ENCODE measurements around the gene CDC42BPA.

CDC42BPA gene

DNA sequence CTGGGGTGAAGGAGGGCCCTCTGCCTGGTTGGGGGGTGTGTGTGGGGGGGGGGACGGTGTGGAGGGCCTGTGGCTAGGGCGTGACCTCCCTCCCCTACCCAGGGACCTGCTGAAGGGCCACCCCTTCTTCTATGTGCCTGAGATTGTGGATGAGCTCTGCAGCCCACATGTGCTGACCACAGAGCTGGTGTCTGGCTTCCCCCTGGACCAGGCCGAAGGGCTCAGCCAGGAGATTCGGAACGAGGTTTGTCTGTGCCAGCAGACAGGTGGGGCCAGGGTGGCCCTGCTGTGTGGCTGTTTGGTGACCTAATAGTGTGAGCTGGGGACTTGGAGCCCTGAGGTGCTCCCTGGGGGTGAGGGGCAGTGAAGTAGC is 334.3 kb downstream of the CDC42BPA start:
- in situ Hi-C loops (cut with HindIII; ENCODE audit: low sequenced_read_pairs) = no loop called here

DNA sequence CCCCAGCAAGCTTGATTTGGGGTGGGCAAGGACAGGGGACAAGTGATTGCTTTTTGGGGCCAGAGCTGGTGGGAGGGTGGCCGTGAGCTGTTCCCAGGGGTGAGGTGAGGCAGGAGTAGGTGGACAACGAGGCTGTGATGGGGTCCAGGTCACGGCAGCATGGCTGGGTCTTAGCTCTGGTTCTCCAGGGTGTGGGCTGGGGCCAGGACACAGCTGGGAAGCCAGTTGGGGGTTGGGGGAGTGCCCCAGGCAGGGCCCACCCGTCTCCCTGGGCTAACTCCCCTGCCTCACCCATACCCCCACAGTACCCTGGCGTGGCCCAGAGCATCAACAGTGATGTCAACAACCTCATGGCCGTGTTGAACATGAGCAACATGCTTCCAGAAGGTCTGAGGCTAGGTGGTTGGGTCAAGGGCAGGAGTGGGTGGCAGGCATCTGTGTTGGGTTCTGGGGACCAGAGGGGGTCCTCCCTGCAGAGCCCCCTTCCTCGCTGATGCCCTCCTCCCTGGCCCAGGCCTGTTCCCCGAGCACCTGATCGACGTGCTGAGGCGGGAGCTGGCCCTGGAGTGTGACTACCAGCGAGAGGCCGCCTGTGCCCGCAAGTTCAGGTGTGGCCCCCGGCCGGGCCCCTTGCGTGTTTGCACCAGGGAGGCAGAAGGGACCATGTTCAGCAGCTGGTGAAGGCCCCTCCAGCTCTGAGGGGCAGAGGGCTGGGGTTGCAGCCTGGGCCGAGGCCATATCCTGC is 334.9 kb downstream of the CDC42BPA start:
- in situ Hi-C loops (cut with HindIII; ENCODE audit: low sequenced_read_pairs) = no loop called here

DNA sequence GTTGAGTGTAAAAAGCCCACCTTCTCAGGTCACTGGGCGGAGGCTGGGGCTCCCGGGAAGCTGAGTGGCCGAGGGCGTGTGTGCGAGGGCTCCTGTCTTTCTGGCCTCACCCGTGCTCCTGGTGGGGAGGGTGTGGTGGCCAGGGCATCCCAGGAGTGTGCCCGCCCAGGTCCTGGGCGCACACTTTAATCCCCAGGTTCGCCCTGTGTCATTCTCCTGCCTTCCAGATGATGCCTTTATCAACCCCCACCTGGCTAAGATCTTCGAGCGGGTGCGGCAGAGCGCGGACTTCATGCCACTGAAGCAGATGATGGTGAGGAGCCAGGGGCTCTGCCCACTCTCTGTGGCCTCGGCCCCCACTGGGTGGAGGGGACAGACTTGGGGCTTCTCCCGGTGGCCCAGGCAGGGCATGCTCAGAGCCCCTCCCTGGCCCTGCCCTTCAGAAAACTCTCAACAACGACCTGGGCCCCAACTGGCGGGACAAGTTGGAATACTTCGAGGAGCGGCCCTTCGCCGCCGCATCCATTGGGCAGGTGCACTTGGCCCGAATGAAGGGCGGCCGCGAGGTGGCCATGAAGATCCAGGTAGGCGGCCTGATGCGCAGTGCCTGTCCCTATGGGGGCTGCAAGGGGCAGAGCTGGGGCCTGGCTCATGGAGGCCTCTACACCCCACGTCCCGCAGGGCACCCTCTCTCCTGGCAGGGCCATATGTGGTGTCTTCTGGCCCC is 335.7 kb downstream of the CDC42BPA start:
- in situ Hi-C loops (cut with HindIII; ENCODE audit: low sequenced_read_pairs) = no loop called here

DNA sequence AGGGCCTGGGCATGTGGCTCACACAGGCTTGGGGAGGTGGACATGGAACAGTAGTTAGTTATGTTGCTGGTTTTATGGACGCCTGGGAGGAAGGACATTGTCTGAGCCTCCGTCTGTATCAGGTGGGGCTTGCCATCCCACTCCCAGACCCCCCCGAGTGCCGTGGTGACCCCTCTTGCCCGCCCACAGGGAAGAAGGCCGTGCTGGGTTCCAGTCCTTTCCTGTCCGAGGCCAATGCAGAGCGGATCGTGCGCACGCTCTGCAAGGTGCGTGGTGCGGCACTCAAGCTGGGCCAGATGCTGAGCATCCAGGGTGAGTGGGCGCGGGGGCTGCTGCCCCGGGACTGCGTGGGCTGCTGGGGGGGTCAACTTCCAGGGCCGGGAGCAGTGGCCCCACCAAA is 336.5 kb downstream of the CDC42BPA start:
- in situ Hi-C loops (cut with HindIII; ENCODE audit: low sequenced_read_pairs) = no loop called here

DNA sequence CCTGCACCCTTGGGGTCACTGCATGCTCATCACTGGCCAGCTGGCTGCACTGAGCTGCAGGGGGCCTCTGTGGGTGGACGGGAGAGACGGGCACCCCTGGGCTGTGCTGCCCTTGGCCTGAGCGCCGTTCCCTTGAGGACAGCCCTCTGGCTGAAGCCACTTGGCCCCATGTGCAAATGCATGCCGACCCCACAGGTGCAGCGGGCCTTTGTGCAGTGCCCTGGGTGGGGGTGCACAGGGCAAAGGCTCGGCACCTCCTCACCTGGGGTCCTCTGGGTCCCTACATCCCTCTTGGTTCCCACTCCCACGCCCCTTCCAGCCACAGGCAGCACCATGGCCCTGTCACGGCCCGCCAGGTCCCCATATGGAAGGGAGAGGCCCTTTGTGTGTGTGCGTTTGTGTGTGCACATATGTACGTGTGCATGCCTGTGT is 336.9 kb downstream of the CDC42BPA start:
- in situ Hi-C loops (cut with HindIII; ENCODE audit: low sequenced_read_pairs) = no loop called here

DNA sequence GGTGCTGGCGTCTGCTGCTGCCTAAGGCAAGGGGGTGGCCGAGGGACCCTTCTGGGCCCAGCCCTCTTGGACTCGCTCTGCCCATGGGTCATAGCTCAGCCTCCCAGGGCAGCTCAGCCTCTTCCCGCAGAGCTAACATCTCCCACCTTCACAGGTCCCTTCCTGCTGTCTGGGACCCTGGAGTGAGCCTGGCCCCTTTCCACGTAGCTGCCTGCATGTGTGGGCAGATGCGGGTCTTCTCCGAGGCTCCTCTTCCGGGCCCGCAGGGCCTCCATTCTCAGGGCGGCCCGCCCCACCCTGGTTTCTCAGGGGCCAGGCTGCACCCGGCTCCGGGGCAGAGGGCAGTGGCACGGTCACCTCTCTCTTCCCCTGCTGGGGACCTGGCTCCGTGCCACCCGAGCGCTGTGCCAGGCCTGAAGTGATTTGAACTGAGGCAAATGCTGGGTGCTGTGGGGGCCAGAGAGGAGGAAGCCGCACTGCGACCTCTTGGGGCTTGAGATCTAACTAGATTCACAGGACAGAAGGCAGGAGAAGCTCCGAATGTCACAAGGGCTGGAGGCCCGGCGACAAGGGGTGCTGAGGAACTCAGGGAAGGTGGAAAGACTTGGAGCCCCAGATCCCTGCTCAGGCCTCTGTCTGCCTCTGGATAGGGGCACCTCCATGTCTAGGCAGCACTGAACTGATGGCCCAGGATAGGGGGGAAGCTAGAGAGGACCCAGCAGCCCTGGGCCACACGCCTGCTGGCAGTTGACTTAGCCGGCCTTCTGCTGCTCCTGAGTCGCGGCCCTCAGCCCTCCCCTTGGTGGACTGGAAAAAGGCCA is 337.5 kb downstream of the CDC42BPA start:
- in situ Hi-C loops (cut with HindIII; ENCODE audit: low sequenced_read_pairs) = no loop called here

DNA sequence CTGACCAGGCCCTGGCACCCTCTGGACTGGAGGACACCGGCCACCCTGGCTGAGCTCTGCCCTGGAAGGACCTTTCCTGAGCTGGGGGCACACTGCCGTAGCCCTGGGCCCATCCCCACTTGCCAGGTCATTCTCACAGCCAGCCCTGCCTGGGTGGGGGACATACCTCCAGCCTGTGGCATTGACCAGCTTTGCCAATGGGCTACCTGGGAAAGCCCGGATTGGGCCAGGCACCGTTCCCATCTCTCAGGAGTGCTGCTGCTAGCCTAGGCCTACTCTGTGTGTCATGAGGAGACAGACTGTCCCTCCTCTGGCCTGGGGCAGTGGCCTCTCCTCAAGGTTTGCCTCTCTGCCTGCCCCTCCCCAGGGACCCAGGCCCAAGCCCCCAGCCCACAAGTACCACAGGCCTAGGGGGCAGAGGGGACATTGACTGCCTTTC is 338.2 kb downstream of the CDC42BPA start:
- in situ Hi-C loops (cut with HindIII; ENCODE audit: low sequenced_read_pairs) = no loop called here

DNA sequence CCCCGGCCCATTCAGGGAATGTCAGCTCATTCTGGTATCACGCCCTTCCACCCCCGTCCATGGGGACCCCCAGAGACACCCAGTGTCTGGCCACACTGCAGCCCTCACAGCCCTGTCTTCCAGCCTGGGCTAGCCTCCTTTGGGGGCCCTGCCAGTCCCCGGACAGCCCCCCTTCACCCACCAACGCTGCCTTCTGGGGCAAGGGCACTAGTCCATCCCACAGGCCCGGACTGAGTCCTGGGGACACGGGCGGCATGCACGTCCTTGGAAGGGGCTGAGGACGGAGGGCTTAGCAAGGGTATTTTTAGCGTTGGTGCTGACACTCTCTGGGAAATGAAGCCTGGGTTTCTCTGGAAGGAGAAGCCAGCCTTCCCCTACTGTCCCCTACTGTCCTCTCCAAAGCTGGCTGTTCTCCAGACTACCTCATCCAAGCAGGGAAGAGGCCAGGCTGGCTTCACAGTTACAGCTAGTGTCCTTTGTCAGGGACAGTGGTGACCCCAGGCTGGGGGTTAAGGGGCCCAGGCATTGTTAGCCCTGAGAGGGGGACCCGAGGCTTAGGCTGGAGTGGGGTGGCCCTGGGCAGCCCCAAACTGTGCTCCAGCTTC is 338.7 kb downstream of the CDC42BPA start:
- in situ Hi-C loops (cut with HindIII; ENCODE audit: low sequenced_read_pairs) = no loop called here

DNA sequence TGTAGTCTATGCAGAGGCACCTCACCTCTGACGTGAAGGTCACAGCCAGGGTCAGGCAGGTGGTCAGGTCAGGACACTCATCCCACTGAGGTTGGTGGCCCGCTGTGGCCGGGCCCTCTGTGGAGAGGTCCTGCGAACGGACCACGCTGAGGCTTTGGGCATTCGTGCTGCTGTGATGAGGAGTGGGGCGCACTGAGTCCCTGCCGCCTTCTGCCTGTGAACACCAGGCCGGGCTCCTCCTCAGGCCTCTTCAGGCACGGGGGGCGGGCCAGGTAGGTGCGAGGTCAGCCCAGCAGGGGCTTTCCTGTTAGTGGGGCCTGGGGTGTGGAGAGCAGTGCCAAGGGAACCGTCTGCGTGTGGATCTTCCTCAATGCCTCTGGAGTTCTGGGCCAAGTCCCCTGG is 339.2 kb downstream of the CDC42BPA start:
- in situ Hi-C loops (cut with HindIII; ENCODE audit: low sequenced_read_pairs) = no loop called here

DNA sequence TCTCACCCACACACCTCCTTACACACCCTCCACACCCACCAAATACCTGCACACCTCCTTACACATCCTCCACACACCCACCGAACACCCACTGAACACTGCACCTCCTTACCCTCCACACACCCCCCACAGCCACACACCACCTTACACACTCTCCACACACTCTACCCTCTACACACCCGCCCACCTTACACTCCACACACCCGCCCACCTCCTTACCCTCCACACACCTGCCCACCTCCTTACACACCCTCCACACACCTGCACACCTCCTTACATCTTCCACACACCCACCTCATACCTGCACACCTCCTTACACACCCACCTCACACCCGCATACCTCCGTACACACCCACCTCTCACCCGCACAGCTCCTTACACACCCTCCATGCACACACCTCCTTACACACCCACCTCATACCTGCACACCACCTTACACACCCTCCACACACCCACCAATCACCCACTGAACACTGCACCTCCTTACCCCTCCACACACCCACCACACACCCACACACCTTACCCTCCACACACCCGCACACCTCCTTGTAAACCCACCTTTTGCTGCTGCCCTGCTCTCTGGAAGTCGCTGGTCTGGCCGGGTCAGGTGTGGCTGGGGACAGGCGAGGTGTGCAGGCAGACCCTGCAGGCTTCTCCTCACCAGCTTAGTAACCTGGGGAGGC is 339.7 kb downstream of the CDC42BPA start:
- in situ Hi-C loops (cut with HindIII; ENCODE audit: low sequenced_read_pairs) = no loop called here

DNA sequence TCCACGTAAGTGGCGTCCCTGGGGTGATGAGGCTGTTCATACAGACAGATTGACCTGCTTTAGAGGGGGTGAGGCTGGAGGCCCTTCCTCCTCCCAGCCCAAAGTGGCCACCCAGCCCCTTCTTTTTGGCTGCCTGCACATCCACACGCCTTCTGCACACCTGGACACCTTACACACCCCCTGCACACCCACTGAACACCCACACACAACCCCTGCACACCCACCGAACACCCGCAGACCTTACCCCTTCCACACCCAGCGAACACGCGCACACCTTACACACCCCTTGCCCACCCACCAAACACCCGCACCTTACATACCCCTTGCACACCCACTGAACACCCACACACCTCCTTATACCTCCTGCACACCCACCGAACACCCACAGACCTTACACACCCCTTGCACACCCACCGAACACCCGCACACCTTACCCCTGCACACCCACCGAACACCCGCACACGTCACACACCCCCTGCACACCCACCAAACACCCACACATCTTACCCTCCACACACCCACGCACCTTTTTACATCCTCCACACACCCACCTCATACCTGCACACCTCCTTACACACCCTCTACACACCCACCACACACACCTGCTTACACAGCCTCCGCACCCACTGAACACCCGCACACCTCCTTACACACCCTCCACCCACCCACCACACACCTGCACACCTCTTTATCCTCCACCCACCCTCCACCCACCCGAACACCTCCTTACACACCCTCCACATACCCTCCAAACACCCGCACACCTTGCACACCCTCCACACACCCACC is 340.5 kb downstream of the CDC42BPA start:
- in situ Hi-C loops (cut with HindIII; ENCODE audit: low sequenced_read_pairs) = no loop called here

DNA sequence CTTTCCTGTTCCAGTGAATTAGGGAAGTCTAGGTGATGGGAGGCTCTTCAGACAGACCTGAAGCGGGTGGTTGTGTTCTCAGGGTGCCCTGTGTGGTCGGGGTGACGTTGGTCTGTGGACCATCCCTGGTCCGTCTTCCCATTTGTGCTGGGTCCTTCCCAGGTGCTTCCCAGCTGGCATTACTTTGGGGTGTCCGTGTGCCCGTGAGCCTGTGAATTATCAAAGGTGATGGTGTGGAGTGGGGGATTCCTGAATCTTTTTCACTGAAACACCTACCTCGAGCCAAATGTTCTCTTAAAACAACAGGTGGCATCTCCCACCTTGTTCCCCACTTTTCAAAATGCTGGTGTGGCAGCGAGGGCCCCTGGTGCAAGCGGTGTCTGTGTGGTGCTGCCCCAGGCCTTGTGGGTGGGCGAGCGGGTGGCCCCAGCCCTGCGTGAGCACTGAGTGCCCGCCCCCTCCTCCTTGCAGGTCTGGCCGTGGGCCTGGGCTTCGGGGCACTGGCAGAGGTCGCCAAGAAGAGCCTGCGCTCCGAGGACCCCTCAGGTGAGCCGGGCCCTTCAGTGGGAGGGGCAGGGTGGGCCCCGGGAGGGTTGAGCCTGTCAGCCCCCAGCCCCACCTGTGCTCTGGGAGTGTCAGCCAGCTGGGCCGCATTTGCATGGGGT is 341.2 kb downstream of the CDC42BPA start:
- in situ Hi-C loops (cut with HindIII; ENCODE audit: low sequenced_read_pairs) = no loop called here

DNA sequence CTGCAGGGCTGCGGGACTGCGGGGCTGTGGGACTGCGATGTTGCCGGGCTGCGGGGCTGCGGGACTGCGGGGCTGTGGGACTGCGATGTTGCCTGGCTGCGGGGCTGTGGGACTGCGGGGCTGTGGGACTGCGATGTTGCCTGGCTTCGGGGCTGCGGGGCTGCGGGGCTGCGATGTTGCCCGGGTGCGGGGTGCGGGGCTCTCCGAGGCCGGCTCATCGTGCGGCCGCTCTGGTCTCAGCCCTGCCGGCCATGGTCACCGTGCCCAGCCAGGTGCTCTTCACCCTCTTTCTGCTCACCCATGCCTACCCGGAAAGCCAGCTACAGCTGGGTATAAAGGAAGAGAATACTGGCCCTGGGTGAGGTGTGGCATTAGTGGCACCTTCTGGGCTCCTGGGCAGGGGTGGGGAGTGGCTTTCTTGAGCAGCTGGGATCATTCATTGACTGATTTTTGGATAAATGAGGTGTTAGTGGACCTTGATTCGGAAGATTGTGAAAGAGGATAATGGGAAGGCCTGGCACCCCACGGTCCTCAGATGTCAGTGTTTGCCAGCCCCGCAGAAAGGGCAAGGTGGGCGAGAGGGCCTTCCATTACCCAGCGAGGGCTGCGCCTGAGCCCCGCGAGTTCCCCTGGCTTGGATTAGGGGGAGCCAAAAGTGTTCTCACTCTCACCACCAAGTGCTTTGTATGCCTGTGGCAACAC is 341.9 kb downstream of the CDC42BPA start:
- in situ Hi-C loops (cut with HindIII; ENCODE audit: low sequenced_read_pairs) = no loop called here

DNA sequence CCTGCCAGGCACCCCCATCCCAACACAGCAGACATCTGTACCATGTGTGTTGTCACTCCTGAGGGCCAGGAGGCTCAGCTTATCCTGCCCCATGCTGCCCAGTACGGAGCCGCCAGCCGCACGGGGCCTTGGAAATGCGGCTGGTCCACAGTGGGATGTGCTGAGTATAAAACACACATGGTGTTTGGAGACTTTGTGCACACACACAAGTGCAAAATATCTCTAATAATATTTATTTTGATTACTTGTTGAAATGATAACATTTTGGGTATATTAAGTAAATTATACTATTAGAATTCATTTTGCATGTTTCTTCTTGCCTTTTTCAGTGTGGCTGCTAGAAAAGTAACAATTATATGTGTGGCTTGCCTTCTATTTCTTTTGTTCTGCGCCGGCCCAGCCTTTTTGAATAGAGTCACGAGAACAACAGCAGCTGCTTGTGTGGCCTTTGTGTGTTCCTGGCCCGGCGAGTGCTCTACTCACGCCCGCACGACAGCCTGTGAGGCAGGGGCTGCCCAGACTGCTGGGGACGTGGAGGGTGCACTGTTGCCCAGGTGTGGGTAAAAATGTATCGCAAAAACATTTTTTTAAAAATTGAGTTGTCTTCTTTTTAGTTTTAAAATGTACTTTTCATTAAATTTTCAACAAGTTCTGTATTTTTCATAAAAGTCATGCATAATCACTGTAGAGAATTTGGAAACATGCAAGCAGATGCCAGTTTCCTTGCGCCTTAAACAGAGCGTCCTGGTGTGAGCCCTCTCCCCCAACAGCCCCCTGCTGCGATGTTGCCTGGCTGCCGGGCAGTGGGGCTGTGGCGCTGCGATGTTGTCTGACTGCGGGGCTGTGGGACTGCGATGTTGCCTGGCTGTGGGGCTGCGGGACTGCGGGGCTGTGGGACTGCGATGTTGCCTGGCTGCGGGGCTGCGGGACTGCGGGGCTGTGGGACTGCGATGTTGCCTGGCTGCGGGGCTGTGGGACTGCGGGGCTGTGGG is 342.7 kb downstream of the CDC42BPA start:
- in situ Hi-C loops (cut with HindIII; ENCODE audit: low sequenced_read_pairs) = no loop called here

DNA sequence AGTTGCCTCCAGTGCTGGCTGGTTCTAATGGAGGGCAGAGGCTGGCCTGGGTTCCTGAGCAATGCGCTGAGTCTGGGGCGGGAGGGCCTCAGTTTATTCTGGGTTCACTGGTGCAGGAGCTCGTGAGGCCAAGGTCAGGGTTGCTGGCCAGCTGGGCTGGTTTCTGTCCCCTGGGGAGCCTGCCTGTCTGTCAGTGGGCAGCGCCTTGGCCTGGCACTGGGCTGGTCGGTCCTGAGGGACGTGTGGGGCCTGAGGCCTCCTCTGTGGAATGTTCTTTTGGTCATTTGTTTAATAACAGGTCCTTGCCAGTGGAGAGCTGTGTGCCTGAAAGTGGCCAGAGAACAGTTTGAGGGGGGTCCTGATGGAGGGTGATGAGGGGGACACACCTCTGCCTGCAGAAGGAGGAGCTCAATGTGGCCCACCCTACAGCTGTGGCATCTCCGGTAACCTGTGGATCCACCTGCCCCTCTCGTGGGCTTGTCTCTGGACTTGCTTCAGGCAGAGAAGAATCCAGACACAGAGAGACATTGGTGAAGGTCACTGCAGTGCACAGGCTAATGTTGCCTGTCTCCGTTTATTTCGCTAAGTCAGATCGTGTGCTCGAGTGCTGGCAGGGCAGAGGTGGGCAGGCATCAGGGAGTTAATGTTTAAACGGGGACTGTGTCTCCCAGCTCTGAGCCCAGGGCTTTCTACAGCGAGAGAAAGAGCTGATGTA is 343.6 kb downstream of the CDC42BPA start:
- in situ Hi-C loops (cut with HindIII; ENCODE audit: low sequenced_read_pairs) = no loop called here

DNA sequence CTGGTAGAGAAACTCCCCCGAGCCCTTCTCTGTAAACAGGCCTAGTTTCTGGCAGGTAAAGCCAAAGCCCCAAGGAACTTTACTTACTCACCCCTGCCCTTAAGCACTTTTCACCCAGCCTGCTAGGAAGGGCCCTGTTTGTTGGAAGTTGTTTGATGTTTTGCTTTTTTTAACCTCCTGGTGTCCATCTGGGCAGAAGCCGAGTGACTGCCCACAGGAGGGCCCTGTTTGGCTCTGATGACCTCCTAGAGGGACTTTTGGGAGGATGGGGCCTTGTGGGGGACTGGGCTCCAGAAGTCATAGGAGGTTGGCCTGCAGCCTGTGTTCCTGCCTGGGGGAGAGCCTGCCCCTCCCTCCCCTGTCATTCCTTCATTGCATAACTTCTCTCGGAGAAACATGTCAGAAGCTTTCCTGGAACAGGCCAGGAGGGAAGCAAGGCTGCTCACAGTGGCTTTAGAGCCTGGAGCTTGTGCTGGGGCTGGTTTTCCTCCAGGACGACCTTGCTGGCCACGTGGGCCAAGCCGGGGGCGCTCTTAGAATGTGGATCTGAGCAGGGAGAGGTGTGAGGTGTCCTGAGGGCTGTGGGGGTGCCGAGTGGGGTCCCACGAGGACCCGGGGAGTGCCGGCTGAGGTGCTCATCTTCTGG is 344.3 kb downstream of the CDC42BPA start:
- in situ Hi-C loops (cut with HindIII; ENCODE audit: low sequenced_read_pairs) = no loop called here

All from endothelial cell of hepatic sinusoid (primary cell).